Lung (tissue), 12 donors: Measurements from ENCODE around the gene TLR10. TPM values are rescaled to one million over a fixed set of nuclear protein-coding genes. Genes with fewer than 3 reads are reported as not detected.

ENCODE experiments used
- ATAC-seq: fragments of 200-7000 bp; cut with Tn5 transposase; one replicate; pipeline ENCODE4 v1.9.1; 2020; ENCODE audit warnings: moderate number of reproducible peaks; ENCODE audit not compliant: insufficient read depth, low FRiP score
- DNase-seq, 3 donors: peaks; one replicate each; pipeline ENCODE4 v3.0.0-alpha.2; 2013 to 2017
- H3K27ac ChIP-seq, 2 donors: one replicate each; pipeline ENCODE4 v1.5.1; 2013; ENCODE audit warnings: mild to moderate bottlenecking in 2 of 2, moderate library complexity in 2 of 2, control low read depth in 1 of 2, inconsistent platforms in 1 of 2, low read depth in 1 of 2, low read length in 1 of 2
- H3K27me3 ChIP-seq, 3 donors: one replicate each; pipeline ENCODE4 v1.5.1; 2013; ENCODE audit warnings: low read length in 2 of 3; ENCODE audit not compliant: control insufficient read depth in 3 of 3, insufficient read depth in 3 of 3
- H3K36me3 ChIP-seq, 4 donors: one replicate each; pipeline ENCODE4 v1.5.1; 2013; ENCODE audit warnings: low read length in 4 of 4, mild to moderate bottlenecking in 1 of 4, moderate library complexity in 1 of 4; ENCODE audit not compliant: control insufficient read depth in 4 of 4, insufficient read depth in 4 of 4
- H3K4me1 ChIP-seq, 5 donors: one replicate each; pipeline ENCODE4 v1.5.1; 2013; ENCODE audit warnings: low read length in 5 of 5, mild to moderate bottlenecking in 2 of 5, moderate library complexity in 1 of 5; ENCODE audit not compliant: control insufficient read depth in 5 of 5, insufficient read depth in 5 of 5
- H3K4me3 ChIP-seq: one replicate; pipeline ENCODE4 v1.5.1; 2013; ENCODE audit warnings: mild to moderate bottlenecking, control low read depth, moderate library complexity
- H3K9ac ChIP-seq, 2 donors: one replicate each; pipeline ENCODE4 v1.5.1; 2013; ENCODE audit warnings: low read length in 2 of 2, control low read depth in 1 of 2; ENCODE audit not compliant: insufficient read depth in 1 of 2
- H3K9me3 ChIP-seq, 4 donors: one replicate each; pipeline ENCODE4 v1.5.1; 2013; ENCODE audit warnings: low read length in 3 of 4, mild to moderate bottlenecking in 1 of 4, moderate library complexity in 1 of 4; ENCODE audit not compliant: control insufficient read depth in 4 of 4, insufficient read depth in 3 of 4
- CTCF ChIP-seq: IDR thresholded peaks from 2 replicates; pipeline ENCODE4 v1.5.1; 2012; ENCODE audit warnings: mild to moderate bottlenecking; ENCODE audit errors: control extremely low read depth, extremely low read depth
- WGBS, 2 donors: extraction: QIAGEN DNeasy Blood & Tissue Kit; methylation state at CpG; one replicate each; pipeline ENCODE4 v1.1.7; 2013; 5-methylcytosine and 5-hydroxymethylcytosine counted together
- polyA plus RNA-seq, 2 donors: library from polyadenylated mRNA; stranded (reverse); fragments of 200-250 nt; gene quantifications; one replicate each; pipeline ENCODE4 v1.2.1, GENCODE V29; 2013
- total RNA-seq, 2 donors: library from RNA; depleted of rRNA in 1 of 2; stranded (reverse); fragments of >200 nt in 1 of 2; gene quantifications; one replicate each; pipeline ENCODE4 v1.2.1, GENCODE V29; 2014 to 2021
- donor health status: control.
- donor health status: control.
- donor health status: Bipolar disorder and iron deficiency.
- donor health status: healthy.
- donor health status: DM: yes; HTN: yes; CAD: no.

The TLR10 gene
- total and polyA plus RNA-seq, 4 donors: 0.14 to 4.4 (median 0.60) TPM

GRCh38 chr4:38795087-38795486, 12.3 kb upstream of the TLR10 start:
- no peak for DNase-seq
- no peaks in the 10 kb centered on the region for H3K27me3 ChIP-seq

GRCh38 chr4:38794051-38794450, 11.3 kb upstream of the TLR10 start:
- peaks cover 0 to 2% (median 0%) of the 10 kb centered on the region in 4 donors for H3K36me3 ChIP-seq
- no peaks in the 10 kb centered on the region for H3K9me3 ChIP-seq
- no peak overlapping the region for H3K27ac ChIP-seq
- H3K9ac ChIP-seq: no peak overlapping the region
- H3K4me3 ChIP-seq: no peak overlapping the region
- no peaks in the 10 kb centered on the region for H3K27me3 ChIP-seq
- no peak for TF ChIP-seq CTCF
- no peaks in the 10 kb centered on the region for H3K4me1 ChIP-seq
- WGBS, 2 donors: 72 to 73% methylated on average over 2 of the region's 2 CpGs
- ATAC-seq (no peak), DNase-seq (no peak)

More at GRCh38 chr4:38795087-38795486, 12.3 kb upstream of the TLR10 start:
- no peak overlapping the region for H3K4me3 ChIP-seq
- 92 to 93% methylated on average over 3 of the region's 3 CpGs for WGBS, 2 donors
- H3K9me3 ChIP-seq: no peaks in the 10 kb centered on the region
- no peak for TF ChIP-seq CTCF
- no peak overlapping the region for H3K9ac ChIP-seq
- H3K36me3 ChIP-seq: peaks cover 0 to 3% (median 2%) of the 10 kb centered on the region in 4 donors
- no peak for ATAC-seq
- H3K27ac ChIP-seq: no peak overlapping the region
- no peaks in the 10 kb centered on the region for H3K4me1 ChIP-seq

GRCh38 chr4:38791010-38791409, 8.2 kb upstream of the TLR10 start:
- H3K9ac ChIP-seq: no peak overlapping the region
- no peak for DNase-seq
- no peak overlapping the region for H3K4me3 ChIP-seq
- no peak for ATAC-seq
- 35 to 57% methylated on average over 2 of the region's 2 CpGs for WGBS, 2 donors
- H3K4me1 ChIP-seq: no peaks in the 10 kb centered on the region
- no peaks in the 10 kb centered on the region for H3K27me3 ChIP-seq
- no peaks in the 10 kb centered on the region for H3K9me3 ChIP-seq
- H3K36me3 ChIP-seq: no peaks in the 10 kb centered on the region
- H3K27ac ChIP-seq: peak overlapping the region in 1 of 2 donors; percentile 52
- TF ChIP-seq CTCF: no peak

GRCh38 chr4:38788317-38788716, 5.5 kb upstream of the TLR10 start:
- DNase-seq (no peak), ATAC-seq (no peak)
- Histone ChIP-seq H3K27me3 (no peaks in the 10 kb centered on the region), H3K4me1 (no peaks in the 10 kb centered on the region), H3K9me3 (no peaks in the 10 kb centered on the region), H3K36me3 (no peaks in the 10 kb centered on the region), H3K27ac (no peak overlapping the region), H3K4me3 (no peak overlapping the region), H3K9ac (no peak overlapping the region)
- 29 to 55% methylated on average over 1 of the region's 1 CpG for WGBS, 2 donors
- TF ChIP-seq CTCF: no peak
